Heart right ventricle (tissue), 16 donors: ENCODE data around the gene NPIPA5. TPM values are rescaled to one million over a fixed set of nuclear protein-coding genes. Genes with fewer than 3 reads are reported as not detected.
"Not testable (repeated sequence)": the region's sequence is repeated elsewhere in the genome, so short reads cannot be mapped to it uniquely, and the experiment has no call there.

Experiments
- ATAC-seq, 8 donors: fragments of 200-7000 bp; cut with Tn5 transposase; one replicate each; pipeline ENCODE4 v1.9.1; 2020; ENCODE audit warnings: mild to moderate bottlenecking in 8 of 8, moderate library complexity in 8 of 8, moderate number of reproducible peaks in 1 of 8
- DNase-seq, 2 donors: peaks; one replicate each; pipeline ENCODE4 v3.0.0-alpha.2; 2020
- H3K27ac ChIP-seq, 10 donors: fragments of 200-600 bp; sonication (generic) in 2 of 10; one replicate each; pipeline versions ENCODE4 v1.5.0 to v1.8.0; 2020 to 2022; ENCODE audit warnings: mild to moderate bottlenecking in 3 of 10
- H3K27me3 ChIP-seq, 7 donors: fragments of 200-600 bp; one replicate each; pipeline ENCODE4 v1.8.0; 2021 to 2022; ENCODE audit warnings: mild to moderate bottlenecking in 2 of 7
- H3K36me3 ChIP-seq, 9 donors: fragments of 200-600 bp; sonication (generic) in 1 of 9; one replicate each; pipeline versions ENCODE4 v1.5.0 to v1.8.0; 2020 to 2022; ENCODE audit warnings: mild to moderate bottlenecking in 2 of 9
- H3K4me1 ChIP-seq, 9 donors: fragments of 200-600 bp; sonication (generic) in 1 of 9; one replicate each; pipeline versions ENCODE4 v1.5.0 to v1.8.0; 2020 to 2022; ENCODE audit warnings: mild to moderate bottlenecking in 4 of 9
- H3K4me3 ChIP-seq, 10 donors: fragments of 200-600 bp; sonication (generic) in 2 of 10; one replicate each; pipeline versions ENCODE4 v1.5.0 to v1.8.0; 2020 to 2022; ENCODE audit warnings: mild to moderate bottlenecking in 7 of 10, moderate library complexity in 2 of 10
- H3K9me3 ChIP-seq, 11 donors: fragments of 200-600 bp in 10 of 11; sonication (generic) in 2 of 11; one replicate each; pipeline versions ENCODE4 v1.5.0 to v1.8.0; 2013 to 2022; ENCODE audit warnings: mild to moderate bottlenecking in 2 of 11, control low read depth in 1 of 11, moderate library complexity in 1 of 11
- WGBS, 2 donors: extraction: QIAGEN DNeasy Blood & Tissue Kit; methylation state at CpG; one replicate each; pipeline ENCODE4 v1.1.7; 2013; ENCODE audit warnings: inconsistent platforms in 1 of 2; 5-methylcytosine and 5-hydroxymethylcytosine counted together
- intact Hi-C, 10 donors: fragments of 100-400 bp; cut with DNase I; formaldehyde crosslinking; loops; one replicate each; pipeline versions ENCODE4 v1.11.1 to v1.14.2; 2022
- polyA plus RNA-seq, 2 donors: library from polyadenylated mRNA; stranded (reverse); fragments of 200-250 nt; gene quantifications; one replicate each; pipeline ENCODE4 v1.2.3, GENCODE V29; 2013
- total RNA-seq, 10 donors: library from RNA; stranded (reverse); fragmentation: NEBNext Ultra II Directional in 3 of 10; extraction: Animal tissue kit (Norgen Biotek cat#: 25700) in 3 of 10; gene quantifications; one replicate each; pipeline versions ENCODE4 v1.2.1 to v1.2.4, GENCODE V29; 2021 to 2023
- TF ChIP-seq, protein P1 (sequence below), 9 donors: fragments of 200-600 bp; sonication (generic) in 2 of 9; IDR thresholded peaks; one replicate each; pipeline versions ENCODE4 v1.5.0 to v1.8.0; 2021 to 2022; ENCODE audit warnings: antibody characterized with exemption in 9 of 9, mild to moderate bottlenecking in 5 of 9, moderate library complexity in 1 of 9
- donor health status: Arrhythmogenic right ventricular cardiomyopathy.
- donor health status: ischemic (EF 13 %, LVEDD 7.1; RV severe dilation, severe dysfunction).
- donor health status: healthy with polysubstance abuse.
- donor health status: DM: no; HTN: yes; CAD: no.
- donor health status: DM: no; HTN: no; CAD: no.
- donor health status: ischemic (EF 25% LVEDD 6.9; RV normal size, moderate dysfunction).
- donor health status: ischemic (EF 25% LVEDD 5.7; RV mildly dilated, moderate dysfunction).
- donor health status: healthy.
- donor health status: DM: yes; HTN: yes; CAD: no.
- donor health status: Ischemic cardiomyopathy.
- donor health status: ischemic (EF 35%, LVEDD 5.7; RV mildly dilated, moderate dysfunction).
- donor health status: nonischemic (EF 11% LVEDD 7.7; RV severe dilation, severe dysfunction).
- donor health status: DM: yes; HTN: yes; CAD: no.
- donor health status: PGD.
- donor health status: ischemic (EF 29% LVEDD 5.4; RV normal size, mild dysfunction).
- donor health status: nonischemic (EF 23%, LVEDD 6.1; RV moderate dilation, normal function).

NPIPA5 gene
- total and polyA plus RNA-seq, 12 donors = 1.7 to 47.6 (median 8.1) TPM

DNA sequence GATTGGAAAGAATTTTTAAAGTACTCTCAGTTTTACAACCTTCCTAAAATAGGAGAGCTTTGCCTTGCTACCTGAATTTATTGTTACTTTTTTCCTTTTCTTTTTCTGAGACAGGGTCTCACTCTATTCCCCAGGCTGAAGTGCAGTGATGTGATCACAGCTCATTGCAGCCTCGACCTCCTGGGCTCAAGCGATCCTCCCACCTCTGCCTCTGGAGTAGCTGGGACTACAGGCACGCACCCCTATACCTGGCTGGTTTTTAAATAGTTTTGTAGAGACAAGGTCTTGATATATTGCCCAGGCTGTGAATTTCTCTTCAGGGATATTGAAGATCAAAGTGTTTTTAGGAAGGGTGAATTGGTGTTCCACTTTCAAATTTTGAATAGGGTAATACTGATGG is 21.2 kb upstream of the NPIPA5 start:
- TF ChIP-seq, protein P1, sequence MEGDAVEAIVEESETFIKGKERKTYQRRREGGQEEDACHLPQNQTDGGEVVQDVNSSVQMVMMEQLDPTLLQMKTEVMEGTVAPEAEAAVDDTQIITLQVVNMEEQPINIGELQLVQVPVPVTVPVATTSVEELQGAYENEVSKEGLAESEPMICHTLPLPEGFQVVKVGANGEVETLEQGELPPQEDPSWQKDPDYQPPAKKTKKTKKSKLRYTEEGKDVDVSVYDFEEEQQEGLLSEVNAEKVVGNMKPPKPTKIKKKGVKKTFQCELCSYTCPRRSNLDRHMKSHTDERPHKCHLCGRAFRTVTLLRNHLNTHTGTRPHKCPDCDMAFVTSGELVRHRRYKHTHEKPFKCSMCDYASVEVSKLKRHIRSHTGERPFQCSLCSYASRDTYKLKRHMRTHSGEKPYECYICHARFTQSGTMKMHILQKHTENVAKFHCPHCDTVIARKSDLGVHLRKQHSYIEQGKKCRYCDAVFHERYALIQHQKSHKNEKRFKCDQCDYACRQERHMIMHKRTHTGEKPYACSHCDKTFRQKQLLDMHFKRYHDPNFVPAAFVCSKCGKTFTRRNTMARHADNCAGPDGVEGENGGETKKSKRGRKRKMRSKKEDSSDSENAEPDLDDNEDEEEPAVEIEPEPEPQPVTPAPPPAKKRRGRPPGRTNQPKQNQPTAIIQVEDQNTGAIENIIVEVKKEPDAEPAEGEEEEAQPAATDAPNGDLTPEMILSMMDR (IDR thresholded peaks at IDR 0.05) = no peak
- Histone ChIP-seq H3K4me1 (peaks cover 0 to 5% (median 0%) of the 10 kb centered on the region in 9 donors), H3K4me3 (no peak overlapping the region), H3K9me3 (no peaks in the 10 kb centered on the region), H3K27ac (no peak overlapping the region), H3K36me3 (peaks cover 0 to 17% (median 0%) of the 10 kb centered on the region in 9 donors), H3K27me3 (peaks cover 0 to 13% (median 4%) of the 10 kb centered on the region in 7 donors)
- DNase-seq = no peak
- intact Hi-C loops = no loop called here
- no peak for ATAC-seq
- 84 to 86% methylated on average over 3 of the region's 3 CpGs for WGBS, 2 donors

DNA sequence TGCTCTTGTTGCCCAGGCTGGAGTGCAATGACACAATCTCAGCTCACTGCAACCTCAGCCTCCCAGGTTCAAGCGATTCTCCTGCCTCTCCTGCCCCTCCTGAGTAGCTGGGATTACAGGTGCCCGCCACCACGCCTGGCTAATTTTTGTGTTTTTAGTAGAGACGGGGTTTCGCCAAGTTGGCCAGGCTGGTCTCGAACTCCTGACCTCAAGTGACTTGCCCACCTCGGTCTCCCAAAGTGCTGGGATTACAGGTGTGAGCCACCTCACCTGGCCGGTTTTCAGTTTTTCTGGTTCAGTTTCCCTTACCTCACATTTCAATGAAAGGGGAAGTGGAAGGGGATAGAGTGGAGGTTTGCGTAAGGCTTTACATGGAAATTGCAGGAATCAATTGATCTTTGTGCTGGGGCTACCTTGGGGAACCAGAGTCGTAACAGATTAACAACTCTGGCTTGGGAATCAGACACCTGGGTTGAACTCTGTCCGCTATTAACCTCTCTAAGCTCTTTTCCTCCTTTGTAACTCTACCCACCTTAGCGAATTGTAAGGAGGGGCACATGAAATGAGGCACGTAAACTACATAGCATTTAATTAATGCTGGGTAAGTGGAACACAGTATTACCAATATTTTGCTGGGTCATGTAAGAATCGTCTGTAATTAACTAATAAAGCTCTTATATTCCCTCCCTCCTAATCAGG is 20.7 kb upstream of the NPIPA5 start:
- peaks cover 0 to 13% (median 4%) of the 10 kb centered on the region in 7 donors for H3K27me3 ChIP-seq
- 89% methylated on average over 14 of the region's 14 CpGs for WGBS, 2 donors
- no peak overlapping the region for H3K27ac ChIP-seq
- DNase-seq = no peak
- H3K9me3 ChIP-seq = no peaks in the 10 kb centered on the region
- peaks cover 0 to 17% (median 0%) of the 10 kb centered on the region in 9 donors for H3K36me3 ChIP-seq
- no peak overlapping the region for H3K4me3 ChIP-seq
- intact Hi-C loops = no loop called here
- H3K4me1 ChIP-seq = peaks cover 0 to 3% (median 0%) of the 10 kb centered on the region in 9 donors
- TF ChIP-seq, protein P1 (IDR thresholded peaks at IDR 0.05) = no peak
- ATAC-seq = no peak

DNA sequence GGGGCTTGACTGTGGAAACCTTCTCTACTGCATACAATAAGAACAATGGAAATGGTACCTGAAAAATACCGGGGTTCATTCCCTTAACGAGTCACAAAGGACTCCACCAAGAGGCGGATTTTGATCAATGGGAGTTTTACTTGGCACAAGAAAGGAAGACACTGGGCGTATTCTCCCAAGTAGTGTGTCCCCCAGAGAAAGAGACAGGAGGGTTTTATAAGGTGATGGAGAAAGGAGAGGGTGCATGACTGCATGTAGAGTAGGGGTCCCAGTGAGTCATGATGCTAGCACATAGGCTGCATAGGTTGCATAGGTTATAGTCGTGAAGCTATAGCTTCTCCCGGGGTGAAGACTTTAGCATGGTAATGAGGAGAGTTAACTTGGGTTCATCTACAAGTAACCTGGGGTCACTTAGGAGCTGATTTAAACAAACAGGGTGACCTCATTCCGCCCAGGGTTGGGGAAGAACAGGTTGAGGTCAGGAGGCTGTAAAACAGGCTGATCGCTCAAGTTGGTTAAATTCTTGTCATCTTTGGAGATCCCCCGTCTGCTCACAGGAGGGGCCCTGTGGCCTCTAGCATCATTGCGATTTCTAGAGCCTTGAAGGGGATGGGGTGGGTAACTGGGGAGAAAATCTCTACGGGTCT is 19.0 kb upstream of the NPIPA5 start:
- peaks cover 0 to 13% (median 4%) of the 10 kb centered on the region in 7 donors for H3K27me3 ChIP-seq
- no peaks in the 10 kb centered on the region for H3K9me3 ChIP-seq
- no peak overlapping the region for H3K4me3 ChIP-seq
- DNase-seq (no peak), ATAC-seq (no peak)
- TF ChIP-seq, protein P1 (IDR thresholded peaks at IDR 0.05) = no peak
- peaks cover 0 to 11% (median 0%) of the 10 kb centered on the region in 9 donors for H3K36me3 ChIP-seq
- intact Hi-C loops = no loop called here
- 90 to 95% methylated on average over 11 of the region's 11 CpGs for WGBS, 2 donors
- H3K27ac ChIP-seq = peak overlapping the region in 1 of 10 donors; percentile 66
- H3K4me1 ChIP-seq = peaks cover 0 to 3% (median 0%) of the 10 kb centered on the region in 9 donors

DNA sequence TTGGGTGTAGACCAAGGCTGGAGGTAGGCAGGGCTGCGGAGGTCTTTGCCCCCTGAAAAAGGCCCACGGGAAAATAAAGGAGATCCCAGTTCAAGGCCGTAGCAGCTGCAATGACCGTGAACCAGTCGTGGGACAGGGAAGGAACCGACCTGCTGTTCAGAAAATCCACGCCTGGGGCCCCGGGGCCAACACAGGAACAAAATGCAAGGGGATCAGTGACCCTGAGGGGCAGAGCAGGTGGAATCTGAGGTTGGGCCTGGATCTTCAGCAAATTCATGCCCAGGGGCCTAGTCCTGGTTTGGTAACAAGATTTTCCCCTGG is 18.4 kb upstream of the NPIPA5 start:
- WGBS, 2 donors = 75 to 84% methylated on average over 8 of the region's 8 CpGs
- peak in 2 of 8 donors; percentile 15 to 42 for ATAC-seq
- DNase-seq, H3K36me3 ChIP-seq, H3K4me1 ChIP-seq, intact Hi-C loops, H3K9me3 ChIP-seq: not testable (repeated sequence)
- Histone ChIP-seq H3K4me3 (peak overlapping the region in 8 of 10 donors; percentile 42 to 66 (median 62)), H3K27ac (peak overlapping the region in 7 of 10 donors; percentile 65 to 79 (median 70)), H3K27me3 (peaks cover 0 to 13% (median 4%) of the 10 kb centered on the region in 7 donors)

DNA sequence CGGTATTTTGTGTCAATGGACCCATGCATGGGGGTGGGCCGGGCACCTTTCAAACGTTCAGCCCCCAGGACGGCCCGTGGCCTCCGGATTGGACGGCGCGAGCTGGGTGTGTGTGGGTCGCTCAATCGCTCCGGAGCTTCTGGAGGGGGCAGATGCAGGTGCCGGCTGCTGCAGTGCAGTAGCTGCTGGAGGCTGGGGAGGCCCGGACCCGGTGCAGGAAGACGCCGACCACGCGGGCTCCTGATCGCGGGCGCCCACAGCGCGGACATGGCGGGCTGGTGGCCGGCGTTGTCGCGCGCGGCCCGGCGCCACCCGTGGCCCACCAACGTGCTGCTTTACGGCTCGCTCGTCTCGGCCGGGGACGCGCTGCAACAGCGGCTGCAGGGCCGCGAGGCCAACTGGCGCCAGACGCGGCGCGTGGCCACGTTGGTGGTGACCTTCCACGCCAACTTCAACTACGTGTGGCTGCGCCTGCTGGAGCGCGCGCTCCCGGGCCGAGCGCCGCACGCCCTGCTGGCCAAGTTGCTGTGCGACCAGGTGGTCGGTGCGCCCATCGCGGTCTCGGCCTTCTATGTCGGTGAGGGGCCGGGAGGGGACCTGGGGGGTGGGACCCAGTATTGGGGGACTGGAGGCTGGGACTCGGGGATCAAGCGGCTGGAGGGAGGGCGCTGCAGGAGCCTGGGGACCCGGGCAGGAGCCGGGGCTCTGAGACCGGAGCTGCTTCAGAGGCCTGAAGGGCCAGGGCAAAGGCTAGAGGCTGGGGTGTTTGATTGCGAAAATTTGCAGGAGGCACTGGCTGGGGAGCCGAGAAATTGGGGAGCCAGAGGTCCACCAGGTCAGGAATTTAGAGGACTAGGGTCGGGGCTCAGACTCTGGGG is 17.8 kb upstream of the NPIPA5 start, which contains the start of gene MPV17L:
Gene MPV17L (plus strand): TSS at position 124 of the 878 bp plus-strand sequence. CDS start 144 bp downstream, at position 268.
- peak; percentile 26 to 61 for DNase-seq
- 4 to 5% methylated on average over 78 to 79 of the region's 79 CpGs for WGBS, 2 donors
- peaks cover 0 to 13% (median 4%) of the 10 kb centered on the region in 7 donors for H3K27me3 ChIP-seq

DNA sequence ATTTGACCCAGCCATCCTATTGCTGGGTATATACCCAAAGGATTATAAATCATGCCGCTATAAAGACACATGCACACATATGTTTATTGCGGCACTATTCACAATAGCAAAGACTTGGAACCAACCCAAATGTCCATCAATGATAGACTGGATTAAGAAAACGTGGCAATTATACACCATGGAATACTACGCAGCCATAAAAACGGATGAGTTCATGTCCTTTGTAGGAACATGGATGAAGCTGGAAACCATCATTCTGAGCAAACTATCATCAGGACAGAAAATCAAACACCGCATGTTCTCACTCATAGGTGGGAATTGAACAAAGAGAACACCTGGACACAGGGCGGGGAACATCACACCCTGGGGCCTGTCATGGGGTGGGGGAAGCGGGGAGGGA is 14.9 kb upstream of the NPIPA5 start:
- intact Hi-C loops, ATAC-seq, H3K27ac ChIP-seq, H3K4me1 ChIP-seq, DNase-seq, H3K36me3 ChIP-seq, H3K9me3 ChIP-seq, H3K4me3 ChIP-seq: not testable (repeated sequence)
- H3K27me3 ChIP-seq = peaks cover 0 to 13% (median 4%) of the 10 kb centered on the region in 7 donors
- 92 to 95% methylated on average over 7 of the region's 8 CpGs for WGBS, 2 donors

More for the DNA sequence above, 17.8 kb upstream of the NPIPA5 start, which contains the start of gene MPV17L:
- peak within 1 kb of the TSS in 9 of 10 donors; percentile 40 to 79 (median 70) for H3K27ac ChIP-seq
- H3K9me3 ChIP-seq, intact Hi-C loops, H3K36me3 ChIP-seq, H3K4me1 ChIP-seq: not testable (repeated sequence)
- peak; percentile 83 to 93 (median 89) for ATAC-seq
- H3K4me3 ChIP-seq = peak within 1 kb of the TSS in 9 of 10 donors; percentile 42 to 66 (median 62)

DNA sequence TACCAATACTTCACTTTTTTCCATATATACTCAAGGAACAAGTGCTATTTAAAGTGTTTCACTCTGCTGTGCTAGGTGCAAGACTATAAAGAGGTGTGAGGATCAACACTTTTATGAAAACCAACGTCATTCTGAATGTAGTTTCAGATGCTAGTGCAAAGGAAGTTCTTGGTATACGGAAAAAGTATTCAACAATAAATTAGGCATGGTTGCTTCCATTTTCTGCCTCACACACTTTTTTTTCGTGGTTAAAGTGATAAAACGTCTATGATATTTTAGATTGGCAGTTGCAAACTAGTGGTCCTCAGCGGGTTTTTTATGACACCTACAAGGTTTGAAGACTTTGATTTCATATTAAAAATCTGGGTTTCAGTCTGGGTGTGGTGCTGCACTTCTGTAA is 11.8 kb upstream of the NPIPA5 start:
- H3K36me3 ChIP-seq, H3K4me1 ChIP-seq, intact Hi-C loops, H3K9me3 ChIP-seq, H3K27ac ChIP-seq, DNase-seq, H3K27me3 ChIP-seq, ATAC-seq, H3K4me3 ChIP-seq: not testable (repeated sequence)
- 79 to 82% methylated on average over 5 of the region's 5 CpGs for WGBS, 2 donors
